ENCODE data around the gene CASZ1.

CASZ1 gene

DNA sequence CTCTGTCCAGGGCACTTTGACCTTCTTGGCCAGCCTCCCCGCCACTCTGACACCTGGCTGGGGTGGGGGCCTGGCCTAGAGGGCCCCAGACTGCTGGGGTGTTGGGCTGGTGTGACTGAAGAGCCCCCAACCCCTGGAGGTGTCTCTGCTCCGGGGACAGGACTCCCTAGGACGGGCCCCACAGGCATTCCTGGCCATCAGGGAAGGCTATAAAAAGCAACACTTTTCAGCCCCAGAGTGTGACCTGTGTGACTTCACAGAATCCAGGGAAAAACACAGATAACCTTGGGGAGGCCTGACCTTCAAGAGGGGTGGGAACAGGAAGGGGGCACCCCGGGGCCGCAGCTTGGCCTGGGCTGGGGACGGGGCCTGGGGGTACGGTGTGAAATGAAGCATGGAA lies 24.0 kb upstream of the CASZ1 start:
- DNase-seq = no peak

DNA sequence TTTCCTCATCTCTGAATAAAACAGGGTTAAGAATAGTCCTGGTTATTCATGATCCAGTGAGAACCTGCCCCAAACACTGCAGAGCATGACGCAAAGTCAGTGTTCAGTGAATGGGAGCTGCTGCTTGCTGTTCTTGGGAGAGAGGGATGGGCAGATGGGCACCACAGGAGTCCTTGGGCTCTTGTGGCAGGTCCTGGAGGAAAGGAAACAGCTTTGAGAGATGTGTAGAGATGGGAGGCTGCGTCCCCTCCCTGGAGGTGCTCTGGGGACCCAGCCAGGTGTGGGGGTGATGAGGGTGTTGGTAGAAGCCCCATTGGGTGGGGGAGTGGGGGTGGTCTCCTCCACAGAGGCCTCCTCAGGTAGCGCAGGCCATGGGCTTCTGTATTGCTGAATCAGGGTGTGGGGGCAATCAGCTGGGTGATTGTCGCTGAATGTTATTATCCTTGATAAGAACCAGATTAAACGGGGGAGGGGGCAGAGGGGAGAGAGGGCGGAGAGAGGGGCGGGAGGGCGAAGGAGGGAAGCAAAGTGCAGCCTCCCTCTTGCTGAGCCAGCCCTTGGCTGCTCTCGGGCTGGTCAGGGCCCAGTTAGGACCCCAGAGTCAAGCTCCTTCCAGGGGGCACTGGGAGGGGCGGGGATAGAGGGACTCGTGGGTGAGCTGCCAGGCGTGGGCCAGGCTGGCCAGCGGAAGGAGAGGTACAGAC lies 22.9 kb upstream of the CASZ1 start:
- no peak for DNase-seq

DNA sequence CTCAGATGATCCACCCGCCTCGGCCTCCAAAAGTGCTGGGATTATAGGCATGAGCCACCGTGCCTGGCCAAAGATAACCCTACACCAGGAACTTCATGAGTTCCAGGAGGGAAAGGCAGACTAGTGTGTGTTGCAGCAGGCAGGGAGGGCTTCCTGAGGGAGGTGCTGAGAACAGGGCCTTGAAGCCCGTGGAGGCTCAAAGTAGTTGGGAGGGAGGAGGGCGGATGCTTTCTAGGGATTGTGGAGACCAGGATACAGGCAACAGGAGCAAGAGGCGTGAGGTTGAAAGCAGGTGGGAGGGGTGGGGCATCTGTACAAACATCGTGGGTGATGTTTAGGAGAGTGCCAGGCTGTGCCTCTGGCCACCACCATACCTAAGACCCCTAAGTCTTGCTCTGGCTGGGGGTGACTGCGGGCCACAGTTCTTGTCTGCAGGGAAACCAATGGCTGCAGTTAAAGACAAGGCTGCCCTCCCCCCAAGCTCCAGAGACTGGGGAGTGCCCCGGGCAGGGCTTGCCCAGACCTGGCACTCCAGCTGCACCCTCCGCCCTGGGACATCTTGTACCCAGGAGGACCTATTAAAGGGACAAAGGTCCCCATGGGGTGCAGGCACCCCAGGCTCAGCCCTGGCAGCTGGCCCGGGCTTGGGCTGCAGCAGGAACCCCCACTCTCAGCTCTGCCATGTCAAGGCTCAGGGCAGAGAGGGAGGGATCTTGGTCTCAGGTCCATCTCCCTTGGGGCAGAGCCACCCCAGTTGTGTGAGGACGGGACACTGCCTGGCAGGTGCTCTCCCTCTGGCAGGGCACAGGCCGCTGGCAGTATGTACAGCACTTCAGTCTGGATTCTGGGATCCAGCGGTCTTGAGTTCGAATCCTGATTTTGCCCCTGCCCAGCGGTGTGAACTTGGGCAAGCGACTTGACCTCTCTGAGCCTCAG lies 22.1 kb upstream of the CASZ1 start:
- no peak for DNase-seq

DNA sequence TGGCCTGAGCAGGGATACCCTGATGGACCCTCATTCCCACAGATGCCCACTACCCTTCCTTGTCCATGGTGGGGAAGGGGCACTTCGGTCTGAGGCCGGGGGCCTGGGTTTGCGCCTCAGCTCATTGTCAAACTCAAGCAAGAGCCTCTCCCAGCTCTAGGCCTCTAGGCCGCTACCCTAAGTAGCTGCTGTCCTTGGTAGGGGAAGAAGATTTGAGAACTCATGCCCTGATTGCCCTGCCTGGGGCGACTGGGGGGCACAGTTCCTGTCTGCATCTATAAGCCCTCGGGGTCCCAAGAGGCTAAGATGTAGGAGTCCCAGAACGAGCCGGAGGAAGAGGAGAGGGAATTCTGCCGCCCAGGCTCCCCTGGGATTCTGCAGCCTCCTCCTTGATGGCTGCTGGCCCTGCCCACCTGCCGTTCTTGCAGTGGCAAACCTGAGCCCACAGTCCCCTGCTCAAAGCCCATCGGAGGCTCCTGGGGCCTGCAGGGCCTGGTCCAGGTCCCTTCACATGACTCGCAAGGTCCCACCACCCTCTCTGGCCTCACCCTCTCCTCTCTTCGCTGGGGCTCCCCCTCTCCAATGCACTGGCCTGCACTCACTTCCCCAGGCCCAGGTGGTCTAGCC lies 20.4 kb upstream of the CASZ1 start:
- DNase-seq = no peak

DNA sequence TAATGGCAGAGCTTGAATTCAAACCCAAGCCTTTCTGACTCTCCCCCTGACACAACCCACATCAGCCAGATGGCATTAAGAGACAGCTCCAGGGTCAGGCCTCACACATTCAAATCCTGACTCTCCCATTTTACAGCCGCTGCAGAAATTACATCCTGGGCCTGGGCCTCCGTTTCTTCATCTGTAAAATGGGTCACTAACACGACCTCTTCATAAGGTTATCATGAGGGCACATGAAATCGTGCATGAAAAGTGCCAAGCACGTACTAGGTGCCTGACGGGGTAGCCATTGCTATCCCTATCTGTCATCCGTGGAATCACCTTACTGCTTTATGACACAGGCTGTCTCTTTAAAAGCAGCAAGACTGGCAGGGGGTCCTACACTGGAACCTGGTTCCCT lies 19.8 kb upstream of the CASZ1 start:
- no peak for DNase-seq

DNA sequence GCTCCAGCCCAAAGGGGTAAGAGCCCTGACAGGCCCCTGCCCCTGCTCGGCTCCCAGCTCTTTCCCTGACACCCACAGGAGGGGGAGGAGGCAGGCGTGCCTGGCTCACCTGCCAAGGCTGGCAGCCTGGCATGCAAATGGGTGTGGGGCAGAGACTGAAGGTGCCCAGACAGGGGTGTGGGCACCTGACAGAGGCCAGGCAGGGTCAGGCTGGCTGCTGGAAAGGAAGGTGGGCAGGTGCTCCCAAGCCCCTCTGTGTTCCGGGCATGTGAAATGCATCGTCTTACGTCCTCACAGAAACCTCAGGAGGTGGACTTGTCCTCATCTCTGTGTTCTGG lies 19.4 kb upstream of the CASZ1 start:
- DNase-seq = no peak

DNA sequence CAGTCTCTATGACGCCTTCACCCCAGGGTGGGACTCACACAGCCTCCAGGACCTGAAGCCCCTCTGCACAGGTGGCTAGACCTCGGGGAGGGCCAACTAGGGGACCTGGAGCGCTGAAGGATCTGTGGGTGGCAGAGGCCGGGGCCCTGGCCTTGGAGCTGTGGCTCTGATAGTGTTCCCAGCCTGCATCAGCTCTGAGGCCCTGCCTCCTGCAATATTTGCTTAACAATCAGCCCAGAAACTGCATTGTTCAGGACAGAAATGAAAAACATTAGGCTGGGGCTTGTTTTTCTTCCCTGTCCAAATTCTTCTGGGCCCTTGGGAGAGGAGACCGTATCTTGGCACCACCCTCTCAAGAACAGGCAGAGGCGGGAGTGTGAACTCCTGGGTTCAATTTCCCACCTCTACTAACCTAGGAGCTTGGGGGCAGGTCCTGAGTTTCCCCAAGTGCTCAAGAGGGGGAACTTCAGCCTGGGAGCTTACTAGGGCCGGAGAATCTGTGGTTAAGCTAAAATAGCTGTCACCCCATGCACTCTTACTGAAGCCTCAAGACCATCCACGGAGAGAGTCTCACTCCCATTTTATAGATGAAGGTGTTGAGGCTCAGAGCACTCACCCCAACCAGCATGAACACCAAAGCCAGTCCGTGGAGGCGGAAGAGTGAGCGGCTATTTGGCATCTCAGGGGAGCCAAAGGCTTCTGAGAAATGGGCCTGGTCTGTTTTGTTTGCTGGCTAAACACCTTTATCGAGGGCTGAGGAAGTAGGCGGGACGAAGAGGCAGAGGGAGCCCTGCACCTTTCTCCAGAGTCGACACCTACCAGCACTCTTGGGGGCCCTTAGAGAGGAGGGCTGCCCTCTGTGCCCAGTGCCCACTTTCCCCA lies 18.8 kb upstream of the CASZ1 start:
- DNase-seq = no peak

DNA sequence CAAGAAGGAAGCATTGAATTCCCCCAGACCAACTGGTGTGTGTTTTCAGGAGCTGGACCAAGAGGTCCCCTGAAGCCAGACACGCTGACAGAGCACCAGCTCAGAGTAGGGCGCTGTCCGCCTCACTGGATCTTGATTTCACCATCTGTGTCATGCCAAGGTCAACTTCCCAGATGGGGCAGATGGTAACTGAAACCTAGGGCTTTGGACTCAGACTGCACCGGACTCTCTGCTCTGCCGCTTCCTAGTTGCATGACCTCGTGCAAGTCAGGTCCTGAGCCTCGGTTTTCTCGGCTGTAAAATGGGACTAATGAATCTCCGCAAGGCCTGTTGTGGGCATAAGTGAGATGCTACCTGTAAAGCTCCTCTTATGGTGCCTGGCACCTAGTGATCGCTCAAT lies 17.9 kb upstream of the CASZ1 start:
- DNase-seq = no peak

DNA sequence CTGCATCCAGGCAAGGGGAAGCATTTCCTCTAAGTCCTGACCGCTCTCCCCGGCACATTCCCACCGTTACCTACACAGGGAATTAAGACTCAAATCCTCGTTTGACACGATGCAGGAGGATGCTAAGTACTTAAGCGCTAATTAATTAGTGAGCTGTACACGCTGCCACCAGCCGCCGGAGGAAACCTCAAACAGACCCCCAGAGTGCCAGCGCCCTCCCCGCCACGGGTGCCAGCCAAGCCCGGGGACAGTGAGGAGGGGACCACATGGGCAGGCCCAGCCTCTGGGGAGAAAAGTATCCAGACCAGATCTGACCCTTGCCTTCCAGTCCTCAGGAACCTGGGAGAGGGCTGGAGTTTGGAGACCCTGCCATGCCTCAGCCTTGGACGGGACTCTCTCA lies 17.4 kb upstream of the CASZ1 start:
- DNase-seq = no peak

DNA sequence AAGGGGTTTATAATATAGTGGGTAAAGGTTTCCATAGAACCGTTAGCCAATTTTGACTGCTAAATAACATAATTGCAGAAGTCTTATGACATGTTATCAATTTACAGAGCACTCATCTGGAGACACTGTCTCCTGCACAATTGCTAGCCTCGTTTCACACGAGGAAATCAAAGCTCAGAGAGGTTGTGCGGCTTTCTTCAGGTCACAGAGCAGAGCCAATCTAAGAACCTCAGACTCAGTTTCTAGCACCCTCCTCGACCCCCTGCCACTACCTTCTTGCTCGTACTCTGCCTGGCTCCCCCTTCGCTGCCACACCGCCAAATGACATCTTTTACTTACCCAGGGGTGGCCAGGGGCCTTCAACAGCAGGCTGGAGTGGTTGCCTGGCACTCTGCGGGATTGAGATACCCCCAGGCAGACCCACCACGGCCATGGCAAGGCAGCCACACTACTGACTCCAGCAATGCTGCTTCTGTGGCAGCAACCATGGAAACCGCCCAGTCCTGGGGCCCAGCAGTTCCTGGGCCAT lies 16.0 kb upstream of the CASZ1 start:
- no peak for DNase-seq

DNA sequence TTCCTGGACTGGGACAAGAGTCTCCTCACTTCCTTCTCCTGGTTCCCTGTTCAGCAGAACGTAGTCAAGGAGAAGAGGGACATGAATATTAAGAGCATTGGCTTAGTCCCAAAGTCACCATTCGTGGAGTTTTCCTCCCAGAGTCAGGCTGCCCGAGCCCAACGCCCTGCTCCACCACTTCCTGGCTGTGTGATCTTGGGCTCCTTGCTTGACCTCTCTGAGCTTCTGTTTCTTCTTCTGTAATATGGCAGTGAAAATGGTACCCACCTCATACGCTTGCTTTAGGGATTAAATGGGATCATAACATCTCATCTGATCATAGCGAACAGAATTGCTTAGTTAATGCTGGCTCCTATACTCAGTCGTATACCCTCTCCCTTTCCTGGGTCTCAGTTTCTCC lies 12.0 kb upstream of the CASZ1 start:
- no peak for DNase-seq

DNA sequence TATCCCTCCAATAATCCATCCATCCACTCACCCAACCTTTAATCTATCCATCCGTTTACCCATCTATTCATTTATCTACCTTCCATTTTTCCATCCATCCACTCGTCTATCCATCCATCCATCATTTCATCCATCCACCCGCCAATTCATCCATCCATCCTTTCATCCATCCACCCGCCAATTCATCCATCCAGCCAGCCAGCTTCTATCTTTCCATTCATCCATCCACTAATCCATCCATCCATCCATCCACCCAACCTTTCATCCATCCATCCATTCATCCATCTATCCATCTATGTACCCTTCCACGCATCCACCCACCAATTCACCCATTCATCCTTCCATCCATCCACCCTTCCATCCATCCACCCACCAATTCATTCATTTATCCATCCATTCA lies 10.5 kb upstream of the CASZ1 start:
- DNase-seq = no peak

DNA sequence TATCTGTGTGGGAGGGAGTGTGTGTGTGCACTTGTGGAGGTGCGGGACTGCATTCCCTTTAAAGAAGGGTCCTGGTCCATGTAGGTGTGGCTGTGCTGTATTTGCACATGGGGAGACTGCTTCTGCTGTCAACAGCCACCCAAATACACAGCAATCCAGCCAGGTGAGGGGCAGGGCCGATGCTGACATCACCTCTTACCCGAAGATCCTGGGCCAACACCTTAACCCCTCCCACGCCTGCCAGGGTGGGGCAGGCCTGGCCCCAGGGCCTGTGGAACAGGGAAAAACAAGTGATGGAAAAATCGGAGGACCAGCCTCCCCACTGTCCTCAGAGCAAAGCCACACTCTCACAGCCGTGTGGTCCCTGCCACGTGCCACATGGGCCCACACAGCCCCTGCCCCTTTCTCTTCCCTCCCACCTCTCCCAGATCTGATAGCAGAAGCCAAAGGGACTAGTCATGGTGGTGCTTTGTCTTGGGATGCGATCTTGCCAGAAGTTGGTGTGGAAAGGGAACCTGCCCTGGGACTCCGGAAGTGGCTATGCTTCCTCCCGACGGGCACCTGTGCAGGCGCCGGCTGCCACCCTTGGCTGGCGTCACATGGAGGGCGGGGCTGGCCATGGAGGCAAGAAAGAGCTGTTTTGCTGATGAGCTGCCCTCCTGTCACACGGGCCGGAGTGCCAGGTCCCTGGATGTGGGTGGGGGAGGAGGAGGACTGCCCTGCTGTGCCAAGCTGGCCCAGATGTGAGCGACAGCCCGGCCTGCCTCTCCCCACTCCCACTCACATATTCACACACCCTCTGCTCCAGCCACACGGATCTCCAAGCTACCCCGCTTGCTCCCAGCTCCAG lies 7.8 kb upstream of the CASZ1 start:
- no peak for DNase-seq

DNA sequence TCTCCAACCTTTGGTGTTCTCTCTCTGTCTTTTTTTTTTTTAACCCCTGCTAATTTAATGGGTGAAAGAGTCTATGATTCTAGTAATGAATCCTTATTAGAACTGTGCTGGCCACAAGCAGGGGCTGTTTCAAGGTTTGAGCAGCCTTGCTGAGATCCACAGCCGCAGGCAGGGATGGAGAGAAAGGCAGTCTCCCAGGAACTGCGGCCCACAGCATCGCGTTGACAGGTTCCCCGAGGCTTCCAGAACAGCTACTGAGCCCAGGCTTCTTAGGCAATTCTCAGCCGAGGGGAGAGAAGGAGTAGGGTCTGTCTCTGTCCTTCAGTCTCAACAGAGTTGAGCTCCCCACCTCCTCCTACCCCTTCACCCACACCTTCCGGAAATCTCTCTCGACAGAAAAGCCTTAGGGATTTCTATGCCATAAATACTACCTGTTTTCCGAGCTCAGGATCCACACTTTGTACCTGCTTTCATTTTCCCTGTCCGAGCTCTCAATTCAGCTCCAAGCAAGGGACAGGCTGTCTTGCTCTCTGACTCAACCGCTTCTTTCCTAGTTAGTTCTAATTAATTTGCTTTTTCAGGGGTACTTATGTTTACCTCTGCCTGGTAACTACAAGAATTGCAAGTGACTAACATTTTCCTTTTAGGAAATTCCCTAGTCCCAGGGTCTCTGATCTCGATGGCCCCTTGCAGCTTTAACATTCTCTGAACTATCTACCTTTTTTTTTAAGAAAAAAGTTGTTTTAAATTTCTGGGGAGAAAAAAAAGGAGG lies 6.7 kb upstream of the CASZ1 start:
- DNase-seq = no peak

DNA sequence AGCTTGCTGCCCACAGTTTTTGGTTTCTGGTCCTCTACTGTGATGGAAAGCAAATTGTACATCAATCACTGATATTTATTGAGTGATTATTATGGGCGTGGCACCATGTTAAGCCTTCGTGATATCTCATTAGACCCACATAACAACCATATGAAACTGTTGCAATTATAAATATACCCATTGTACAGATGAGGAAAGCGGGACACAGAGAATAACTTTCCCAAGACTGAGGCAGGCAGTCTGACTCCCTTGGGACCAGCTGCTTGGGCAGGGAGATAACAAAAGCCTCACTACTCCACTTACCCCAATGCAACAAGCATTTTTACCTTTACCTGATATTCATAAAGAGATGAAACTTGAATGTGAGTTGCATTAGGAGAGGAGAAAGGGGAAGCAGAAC lies 4.3 kb upstream of the CASZ1 start:
- DNase-seq = no peak

DNA sequence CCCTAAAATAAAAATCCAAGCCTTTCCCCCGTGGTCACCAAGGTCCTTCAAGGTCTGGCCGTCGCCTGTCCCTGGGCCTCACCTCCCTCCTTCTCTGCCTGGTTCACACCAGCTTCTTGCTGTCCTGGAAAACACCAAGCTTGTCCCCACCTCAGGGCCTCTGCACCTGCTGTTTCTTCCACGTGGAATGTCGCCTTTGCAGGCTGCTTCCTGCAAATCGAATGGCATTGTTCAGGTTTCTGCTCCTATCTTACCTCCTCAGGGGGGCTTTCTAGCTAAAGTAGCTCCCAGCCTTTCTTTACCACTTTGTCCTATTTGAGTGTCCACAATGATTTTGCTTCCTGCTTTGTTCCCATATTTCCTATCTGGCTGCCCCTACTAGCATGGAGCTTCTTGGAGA lies 3.3 kb upstream of the CASZ1 start:
- DNase-seq = no peak

DNA sequence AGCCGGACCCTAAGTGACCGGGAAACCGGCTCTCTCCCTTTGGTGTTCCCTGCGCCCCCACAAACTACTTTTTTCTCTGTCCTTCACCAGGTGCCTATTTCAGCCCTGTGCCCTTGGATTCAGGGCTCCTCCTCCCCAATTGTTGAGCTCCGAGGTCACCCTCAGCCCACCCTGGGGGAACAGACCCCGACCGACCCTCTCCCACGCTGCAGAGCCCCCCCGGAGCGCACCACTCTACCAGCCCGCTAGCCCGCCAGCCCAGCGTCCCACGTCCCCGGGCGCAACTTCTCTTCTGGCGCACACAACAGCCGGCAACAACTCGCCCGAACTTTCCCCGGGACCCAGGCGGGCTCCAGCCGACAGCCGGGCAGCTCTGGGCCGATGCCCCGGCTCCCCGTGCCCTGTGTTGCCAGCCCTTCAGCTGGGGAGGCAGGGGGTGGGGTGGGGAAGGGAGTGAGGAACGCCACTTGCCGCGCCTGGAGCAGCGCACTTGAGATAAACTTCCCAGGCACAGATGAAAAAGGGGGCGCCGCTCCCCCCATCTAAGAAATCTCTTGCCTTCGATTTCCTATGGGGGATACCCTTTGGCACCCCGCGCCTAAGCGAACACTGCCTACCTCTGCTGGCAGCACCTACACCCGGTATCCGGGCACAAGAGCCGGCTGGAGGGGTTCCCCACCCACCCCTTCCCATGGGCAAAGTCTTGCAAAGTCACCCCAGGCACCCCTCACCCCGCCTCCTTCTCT lies 997 bp downstream of the CASZ1 start:
- DNase-seq = no peak

DNA sequence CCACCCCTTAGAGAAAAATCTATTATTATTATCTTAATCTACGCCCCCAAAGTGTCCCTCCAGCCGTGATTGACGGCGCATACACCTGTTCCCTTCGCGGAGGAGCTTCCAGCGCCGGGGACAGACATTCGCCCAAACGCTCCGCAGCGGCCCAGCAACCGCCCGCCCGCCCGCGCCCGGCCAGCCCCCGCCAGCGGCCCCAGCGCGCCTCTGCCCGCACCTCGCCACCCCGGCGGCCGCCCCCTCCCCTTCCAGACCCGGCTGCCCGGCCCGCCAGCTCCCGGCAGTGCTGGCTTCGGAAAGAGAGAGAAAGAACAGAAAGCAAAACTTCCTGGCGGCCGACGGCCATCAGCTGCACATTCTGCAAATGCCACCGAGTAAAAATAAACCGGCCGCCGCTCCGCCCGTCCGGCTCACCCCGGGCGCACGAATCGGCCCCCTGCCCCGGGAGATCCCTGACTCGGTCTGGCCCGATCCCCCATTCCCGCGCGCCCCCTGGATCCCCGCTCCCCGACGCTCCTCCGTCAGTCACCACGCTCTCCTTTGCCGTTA lies 1.6 kb downstream of the CASZ1 start:
- DNase-seq = no peak

DNA sequence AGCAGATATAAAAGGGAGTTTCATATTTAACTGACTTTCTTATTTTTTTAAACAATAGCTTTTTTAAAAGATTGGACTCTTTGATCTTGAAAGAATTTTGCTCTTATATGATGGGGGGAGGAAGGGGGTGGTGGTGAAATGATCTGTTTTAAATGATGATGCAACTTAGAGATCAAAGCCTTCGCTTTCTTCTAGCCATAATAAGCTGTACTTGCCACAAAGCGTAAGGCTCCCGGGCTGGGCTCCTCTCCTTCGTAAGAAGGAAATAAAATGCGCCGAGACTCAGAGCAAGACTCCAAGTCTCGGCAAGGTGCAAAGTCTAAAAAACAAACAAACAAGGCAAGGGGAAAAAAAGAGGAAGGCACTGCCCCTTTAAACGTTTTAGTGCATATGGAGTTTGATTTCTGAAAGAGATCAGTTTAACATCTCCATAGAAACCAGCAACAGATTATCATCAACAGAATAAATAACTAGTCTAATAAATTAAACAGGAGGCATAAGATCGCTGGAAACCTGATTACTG lies 3.3 kb downstream of the CASZ1 start:
- no peak for DNase-seq

All from NCI-H1417 treated with DMSO at 0.1 percent for 48 hours (cell line).